Urothelium cell line (cell line): ENCODE measurements around the gene TBX6.
A peak's percentile ranks its signal among the peaks of the same experiment; 100 is the strongest.

Experiments used
- DNase-seq: peaks from one replicate; pipeline ENCODE4 v3.0.0; 2011; ENCODE audit warnings: low spot score, mixed read lengths
- FAIRE-seq: peaks from 2 replicates; lab custom pipeline; 2011; peaks lifted over from hg19 to GRCh38; lab: Jason Lieb, UNC

TBX6 gene

GRCh38 chr16:30088237-30088831 lies 3.4 kb downstream of the TBX6 start:
- FAIRE-seq (no peak), DNase-seq (no peak)

- DNase-seq, result no peak
- FAIRE-seq, result no peak
Measured at GRCh38 chr16:30087181-30087898, 4.4 kb downstream of the TBX6 start.

- no peak for DNase-seq
- no peak for FAIRE-seq
Measured at GRCh38 chr16:30086291-30087140, 5.2 kb downstream of the TBX6 start.

DNA sequence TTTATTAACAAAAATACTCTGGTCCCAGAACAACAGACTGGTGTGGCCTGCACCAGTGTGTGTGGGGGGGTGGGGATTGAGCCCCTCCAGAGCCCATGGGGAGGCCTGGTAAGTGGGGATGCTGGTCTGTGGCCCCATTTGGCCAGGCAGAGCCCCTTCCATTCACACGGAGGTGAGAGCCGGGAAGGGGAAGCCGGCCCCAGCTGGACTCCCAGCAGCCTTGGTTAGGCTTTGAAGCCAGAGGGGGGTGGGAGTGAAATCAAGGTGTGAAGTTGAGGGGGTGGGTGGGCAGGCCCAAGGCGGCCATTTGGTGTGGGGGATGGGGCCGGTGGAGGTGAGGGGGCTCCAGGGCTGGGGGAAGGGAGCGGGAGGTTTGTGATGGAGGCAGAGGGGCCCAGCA lies 5.9 kb downstream of the TBX6 start:
- DNase-seq, result no peak

DNA sequence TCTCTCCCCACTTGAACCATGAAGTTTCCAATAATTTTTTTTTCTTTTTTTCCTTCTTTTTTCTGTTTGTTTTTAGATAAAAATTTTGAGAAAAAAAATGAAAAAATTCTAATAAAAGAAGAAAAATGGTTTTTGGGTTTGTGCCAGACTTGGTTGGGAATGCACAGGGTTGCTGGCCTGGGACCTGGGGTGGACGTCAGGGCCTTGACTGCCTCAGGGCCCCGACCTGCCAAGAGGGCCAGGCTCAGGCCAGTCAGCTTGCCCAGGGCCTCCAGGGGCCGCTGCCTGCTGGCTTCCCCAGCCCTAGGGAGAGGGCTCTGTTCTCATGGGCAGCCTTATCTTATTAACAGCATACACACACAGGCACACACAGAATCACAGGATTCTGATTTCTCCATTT lies 6.5 kb downstream of the TBX6 start:
- DNase-seq (no peak), FAIRE-seq (no peak)

More for the DNA sequence above, 5.9 kb downstream of the TBX6 start:
- no peak for FAIRE-seq

DNA sequence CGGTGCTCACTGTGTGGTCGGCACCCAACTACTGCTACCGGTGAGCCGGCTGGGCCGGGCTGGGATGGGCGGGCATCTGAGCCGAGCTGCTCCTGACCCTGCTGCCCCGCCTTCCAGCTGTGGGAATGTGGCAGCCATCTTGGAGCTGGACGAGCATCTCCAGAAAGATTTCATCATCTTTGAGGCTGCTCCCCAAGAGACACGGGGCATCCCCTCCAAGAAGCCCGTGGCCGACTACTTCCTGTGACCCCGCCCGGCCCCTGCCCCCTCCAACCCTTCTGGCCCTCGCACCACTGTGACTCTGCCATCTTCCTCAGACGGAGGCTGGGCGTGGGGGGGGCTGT lies 6.9 kb downstream of the TBX6 start:
- DNase-seq (no peak), FAIRE-seq (no peak)

DNA sequence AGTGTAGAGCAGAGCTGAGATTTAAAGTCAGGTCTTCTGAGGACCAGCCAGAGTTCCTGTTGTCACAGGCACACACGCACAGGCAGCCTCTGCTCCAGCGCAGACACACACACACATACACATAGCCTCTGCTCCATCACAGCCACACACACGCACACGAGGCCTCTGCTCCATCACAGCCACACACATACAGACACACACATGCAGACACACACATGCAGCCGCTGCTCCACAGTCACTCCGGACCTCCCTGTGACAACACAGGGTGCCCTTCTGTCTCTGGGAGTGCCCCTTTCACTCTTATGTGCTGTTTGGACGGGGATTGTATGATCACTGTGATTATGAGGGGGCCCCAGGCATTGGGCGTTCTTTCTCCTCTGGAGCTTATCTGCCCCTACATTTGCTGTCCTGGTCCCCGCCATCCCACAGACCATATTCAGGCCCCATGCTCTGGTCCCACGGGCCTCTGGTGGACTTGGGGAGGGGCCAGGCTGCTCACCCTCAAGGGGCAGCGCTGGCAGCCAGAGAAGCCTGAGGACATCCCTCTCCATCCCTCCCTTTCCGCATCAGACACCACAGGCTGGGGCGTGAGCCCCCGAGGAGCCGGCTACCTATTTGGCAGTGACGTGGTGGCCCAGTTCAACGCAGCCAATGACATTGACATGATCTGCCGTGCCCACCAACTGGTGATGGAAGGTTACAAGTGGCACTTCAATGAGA lies 7.5 kb downstream of the TBX6 start:
- DNase-seq (no peak), FAIRE-seq (no peak)

DNA sequence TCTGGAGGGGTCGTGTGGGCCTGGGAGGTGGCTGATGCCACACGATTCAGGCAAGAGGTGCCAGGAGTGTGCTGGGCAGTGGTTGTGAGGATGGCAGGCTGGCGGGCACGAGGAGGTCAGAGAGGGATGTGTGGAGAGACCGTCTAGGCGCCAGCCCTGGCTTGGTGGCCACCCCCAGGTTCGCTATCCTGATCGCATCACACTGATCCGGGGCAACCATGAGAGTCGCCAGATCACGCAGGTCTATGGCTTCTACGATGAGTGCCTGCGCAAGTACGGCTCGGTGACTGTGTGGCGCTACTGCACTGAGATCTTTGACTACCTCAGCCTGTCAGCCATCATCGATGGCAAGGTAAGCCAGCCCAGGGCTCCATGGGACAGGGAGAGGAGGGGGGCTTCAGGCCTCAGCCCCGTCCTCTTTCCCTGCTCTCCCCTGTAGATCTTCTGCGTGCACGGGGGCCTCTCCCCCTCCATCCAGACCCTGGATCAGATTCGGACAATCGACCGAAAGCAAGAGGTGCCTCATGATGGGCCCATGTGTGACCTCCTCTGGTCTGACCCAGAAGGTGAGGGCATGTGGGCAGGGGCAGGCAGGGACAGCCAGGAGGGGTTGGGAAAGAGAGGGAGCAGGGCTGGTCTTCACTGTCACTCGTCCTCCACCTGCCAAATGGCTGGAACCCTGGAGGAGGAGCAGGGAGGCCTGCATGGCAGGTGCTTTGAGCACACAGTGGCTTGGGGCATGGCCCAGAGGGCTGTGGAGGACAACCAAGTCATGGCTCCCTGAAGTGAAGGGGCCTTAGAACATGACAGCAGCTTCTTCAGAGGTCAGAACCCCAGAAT lies 8.3 kb downstream of the TBX6 start:
- DNase-seq, result no peak

DNA sequence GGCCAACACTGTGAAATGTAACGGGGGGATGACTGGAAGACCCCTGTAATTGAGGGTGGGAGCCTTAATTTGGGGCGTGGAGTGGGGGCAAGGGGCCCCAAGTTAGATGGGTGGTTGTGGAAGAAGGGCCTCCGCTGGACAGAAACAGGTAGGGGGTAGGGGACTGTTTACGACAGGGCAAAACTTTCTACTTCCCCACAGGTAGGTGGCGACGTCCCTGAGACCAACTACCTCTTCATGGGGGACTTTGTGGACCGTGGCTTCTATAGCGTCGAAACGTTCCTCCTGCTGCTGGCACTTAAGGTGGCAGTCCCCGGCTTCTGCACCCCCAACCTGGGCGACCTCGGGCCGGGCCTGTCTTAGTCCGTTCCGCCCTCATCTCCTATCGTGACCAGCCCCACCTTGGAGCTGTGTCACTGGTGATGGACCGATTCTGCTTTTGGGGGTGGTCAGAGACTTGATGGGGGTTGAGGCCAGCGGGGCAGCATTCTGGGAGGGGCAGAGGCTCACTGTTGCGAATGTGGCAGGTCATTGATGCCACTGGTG lies 9.1 kb downstream of the TBX6 start:
- FAIRE-seq (no peak), DNase-seq (no peak)

More for the DNA sequence above, 8.3 kb downstream of the TBX6 start:
- no peak for FAIRE-seq

DNA sequence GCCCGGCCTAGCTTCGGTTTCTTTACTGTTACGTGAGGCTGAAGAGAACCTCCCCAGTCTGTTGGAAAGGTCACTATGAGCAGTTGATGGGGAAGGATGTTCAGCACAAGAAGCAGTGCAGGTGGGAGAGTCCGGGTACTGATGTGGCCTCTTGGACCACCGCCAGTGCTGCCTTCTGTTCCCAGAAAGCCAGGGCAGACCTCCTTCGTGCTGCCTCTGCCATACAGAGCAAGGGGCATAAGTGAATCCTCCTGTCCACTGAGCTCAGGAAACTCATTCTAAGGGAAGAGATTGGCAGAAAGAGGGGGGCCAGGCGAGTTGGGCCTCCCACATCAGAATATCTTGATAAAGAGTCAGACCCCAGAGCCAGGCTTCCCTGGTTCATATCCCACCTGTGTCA lies 12.2 kb downstream of the TBX6 start:
- FAIRE-seq, result no peak
- DNase-seq, result no peak

- FAIRE-seq (no peak), DNase-seq (no peak)
Measured at GRCh38 chr16:30078744-30079143, 13.0 kb downstream of the TBX6 start.

- DNase-seq (no peak), FAIRE-seq (no peak)
Measured at GRCh38 chr16:30077656-30078055, 14.1 kb downstream of the TBX6 start.

DNA sequence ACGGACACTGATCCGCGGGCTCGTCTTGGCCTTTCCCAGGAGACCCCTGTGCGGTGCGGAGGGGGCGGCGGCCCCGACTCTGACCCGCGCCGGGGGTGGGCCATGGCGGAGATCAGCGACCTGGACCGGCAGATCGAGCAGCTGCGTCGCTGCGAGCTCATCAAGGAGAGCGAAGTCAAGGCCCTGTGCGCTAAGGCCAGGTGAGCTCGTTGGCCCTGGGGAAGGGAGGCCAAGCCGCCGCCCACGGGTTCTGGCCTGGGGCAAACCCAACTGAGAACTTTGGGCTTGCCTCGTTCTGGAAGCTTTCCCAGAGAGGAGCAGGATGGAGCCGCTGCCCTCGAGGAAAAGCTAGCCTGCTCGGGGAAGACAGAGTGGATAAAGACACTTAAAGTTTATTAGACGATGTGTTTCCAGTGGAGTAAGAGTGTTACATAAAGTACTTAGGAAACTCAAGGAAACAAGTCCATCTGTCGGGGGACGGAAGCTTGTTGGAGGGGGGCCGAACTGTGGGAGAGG lies 15.4 kb downstream of the TBX6 start:
- no peak for DNase-seq
- no peak for FAIRE-seq

DNA sequence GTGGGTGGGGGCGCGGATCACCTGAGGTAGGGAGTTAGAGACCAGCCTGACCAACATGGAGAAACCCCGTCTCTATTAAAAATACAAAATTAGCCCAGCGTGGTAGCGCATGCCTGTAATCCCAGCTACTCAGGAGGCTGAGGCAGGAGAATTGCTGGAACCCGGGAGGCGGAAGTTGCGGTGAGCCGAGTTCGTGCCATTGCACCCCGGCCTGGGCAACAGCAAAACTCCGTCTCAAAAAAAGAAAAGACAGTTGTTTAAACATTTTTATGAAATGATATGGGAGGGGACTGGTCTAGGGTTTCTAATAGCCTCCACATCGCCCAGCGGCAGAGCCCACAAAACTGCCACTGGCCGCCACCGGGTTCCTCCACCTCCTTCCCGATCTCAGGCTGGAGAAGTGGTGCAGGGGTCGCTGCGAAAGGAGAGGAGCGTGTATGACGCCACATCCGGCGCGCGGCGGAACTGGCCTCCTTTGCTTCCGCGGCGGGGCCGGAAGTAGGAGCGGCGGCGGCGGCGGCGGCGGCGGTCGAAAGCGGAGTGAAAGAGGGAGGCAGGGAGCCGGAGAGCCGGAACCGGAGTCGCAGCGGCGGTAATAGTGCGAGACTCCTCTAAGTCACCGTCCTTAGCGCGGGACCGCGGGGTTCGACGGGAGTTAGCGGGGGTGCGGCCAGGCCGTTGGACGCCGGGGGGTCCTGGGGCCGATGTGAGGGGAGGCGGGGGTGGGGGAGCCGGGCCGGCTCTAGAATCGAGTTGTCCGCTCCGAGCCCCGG lies 16.0 kb downstream of the TBX6 start, which contains the start of gene PPP4C:
TSS of gene PPP4C (plus strand) at position 492 of the 773 bp plus-strand sequence. CDS start 384 bp downstream, outside the sequence.
- FAIRE-seq (no peak), DNase-seq (peak; percentile 92)

DNA sequence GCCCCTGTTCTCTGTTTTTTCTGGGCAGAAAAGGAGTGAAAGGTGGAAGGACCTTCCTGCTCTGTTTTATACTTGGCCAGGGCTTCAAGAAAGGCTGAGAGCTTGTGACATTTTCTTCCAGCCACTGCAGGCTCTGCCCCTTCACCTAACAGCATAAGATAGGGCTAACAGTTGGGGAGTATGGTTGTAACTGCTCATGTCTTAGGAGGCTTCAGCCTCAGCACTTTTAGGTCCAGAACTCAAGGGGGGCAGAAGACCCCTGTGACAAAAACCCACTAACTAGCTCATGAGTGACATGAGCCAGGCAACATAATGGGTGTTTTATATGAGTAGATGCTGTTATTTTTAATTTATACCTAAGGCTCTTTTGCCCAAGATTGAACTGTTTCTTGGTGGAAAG lies 21.2 kb downstream of the TBX6 start:
- FAIRE-seq (no peak), DNase-seq (no peak)

GRCh38 chr16:30069611-30070462 lies 21.9 kb downstream of the TBX6 start:
- DNase-seq (no peak), FAIRE-seq (no peak)

DNA sequence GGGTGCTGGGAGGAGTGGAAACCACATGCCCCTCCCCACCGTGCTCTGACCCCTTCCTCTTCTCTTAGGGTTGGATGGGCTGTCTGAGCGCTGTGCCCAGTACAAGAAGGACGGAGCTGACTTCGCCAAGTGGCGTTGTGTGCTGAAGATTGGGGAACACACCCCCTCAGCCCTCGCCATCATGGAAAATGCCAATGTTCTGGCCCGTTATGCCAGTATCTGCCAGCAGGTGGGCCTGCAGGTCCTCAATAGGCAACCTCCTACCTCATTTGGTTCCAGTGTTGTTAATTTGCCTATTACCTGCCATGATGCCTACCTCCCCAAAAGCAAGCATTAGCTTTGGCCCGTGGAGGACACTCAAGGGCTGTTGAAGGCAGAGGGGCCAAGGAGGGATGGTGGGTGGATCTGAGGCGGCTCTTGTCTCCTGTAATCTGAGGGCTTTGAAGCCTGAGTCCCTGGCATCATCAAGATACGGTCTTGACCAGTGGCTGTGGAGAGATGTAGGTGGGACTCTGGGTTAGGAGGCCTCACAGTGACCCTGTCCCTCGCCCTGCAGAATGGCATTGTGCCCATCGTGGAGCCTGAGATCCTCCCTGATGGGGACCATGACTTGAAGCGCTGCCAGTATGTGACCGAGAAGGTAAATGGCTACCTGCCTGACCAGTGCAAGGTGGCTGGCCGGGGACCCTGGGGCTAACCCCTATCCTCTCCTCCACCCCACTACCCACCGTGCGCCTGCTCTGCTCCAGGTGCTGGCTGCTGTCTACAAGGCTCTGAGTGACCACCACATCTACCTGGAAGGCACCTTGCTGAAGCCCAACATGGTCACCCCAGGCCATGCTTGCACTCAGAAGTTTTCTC lies 22.7 kb downstream of the TBX6 start:
- no peak for FAIRE-seq
- no peak for DNase-seq
